Fibroblast of mammary gland (primary cell): ENCODE results near the gene PSG3.
"Not testable (repeated sequence)": the region's sequence is repeated elsewhere in the genome, so short reads cannot be mapped to it uniquely, and the experiment has no call there.

Source experiments
- DNase-seq: peaks from one replicate; pipeline ENCODE4 v3.0.0-alpha.2; 2010; ENCODE audit warnings: low read depth
- H3K4me3 ChIP-seq: 2 replicates; pipeline ENCODE4 v1.5.1; 2011; ENCODE audit warnings: low read depth, mild to moderate bottlenecking, low read length, moderate library complexity; ENCODE audit not compliant: control insufficient read depth
- TF ChIP-seq, protein P1 (sequence below): conservative IDR thresholded peaks from 2 replicates; pipeline ENCODE4 v1.5.1; 2011; ENCODE audit warnings: low read depth, low read length, inconsistent platforms; ENCODE audit not compliant: control insufficient read depth, insufficient read depth

Gene PSG3

GRCh38 chr19:42758667-42759066 lies 18.4 kb upstream of the PSG3 start:
- DNase-seq, H3K4me3 ChIP-seq: not testable (repeated sequence)
- TF ChIP-seq, protein P1, sequence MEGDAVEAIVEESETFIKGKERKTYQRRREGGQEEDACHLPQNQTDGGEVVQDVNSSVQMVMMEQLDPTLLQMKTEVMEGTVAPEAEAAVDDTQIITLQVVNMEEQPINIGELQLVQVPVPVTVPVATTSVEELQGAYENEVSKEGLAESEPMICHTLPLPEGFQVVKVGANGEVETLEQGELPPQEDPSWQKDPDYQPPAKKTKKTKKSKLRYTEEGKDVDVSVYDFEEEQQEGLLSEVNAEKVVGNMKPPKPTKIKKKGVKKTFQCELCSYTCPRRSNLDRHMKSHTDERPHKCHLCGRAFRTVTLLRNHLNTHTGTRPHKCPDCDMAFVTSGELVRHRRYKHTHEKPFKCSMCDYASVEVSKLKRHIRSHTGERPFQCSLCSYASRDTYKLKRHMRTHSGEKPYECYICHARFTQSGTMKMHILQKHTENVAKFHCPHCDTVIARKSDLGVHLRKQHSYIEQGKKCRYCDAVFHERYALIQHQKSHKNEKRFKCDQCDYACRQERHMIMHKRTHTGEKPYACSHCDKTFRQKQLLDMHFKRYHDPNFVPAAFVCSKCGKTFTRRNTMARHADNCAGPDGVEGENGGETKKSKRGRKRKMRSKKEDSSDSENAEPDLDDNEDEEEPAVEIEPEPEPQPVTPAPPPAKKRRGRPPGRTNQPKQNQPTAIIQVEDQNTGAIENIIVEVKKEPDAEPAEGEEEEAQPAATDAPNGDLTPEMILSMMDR, result peak; percentile 12

DNA sequence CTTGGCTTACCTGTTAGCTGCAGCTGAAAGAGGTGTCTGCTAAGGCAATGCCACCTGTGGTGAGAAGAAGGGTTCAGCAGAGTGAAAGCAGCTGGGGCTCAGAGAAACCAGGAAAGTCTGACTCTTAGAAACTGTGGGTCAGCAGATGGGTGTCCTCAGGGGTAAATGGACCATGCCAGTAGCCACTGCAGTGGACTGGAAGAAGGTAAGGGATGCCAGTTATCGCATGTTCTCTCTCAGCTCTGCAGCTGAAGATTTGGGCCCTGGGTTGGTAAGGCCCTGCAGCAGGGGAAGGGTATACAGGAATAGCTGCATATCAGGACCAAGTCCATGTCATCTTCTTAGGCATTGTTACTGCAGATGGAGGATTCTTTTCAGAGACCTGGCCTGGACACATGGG lies 12.0 kb upstream of the PSG3 start:
- H3K4me3 ChIP-seq, DNase-seq: not testable (repeated sequence)

DNA sequence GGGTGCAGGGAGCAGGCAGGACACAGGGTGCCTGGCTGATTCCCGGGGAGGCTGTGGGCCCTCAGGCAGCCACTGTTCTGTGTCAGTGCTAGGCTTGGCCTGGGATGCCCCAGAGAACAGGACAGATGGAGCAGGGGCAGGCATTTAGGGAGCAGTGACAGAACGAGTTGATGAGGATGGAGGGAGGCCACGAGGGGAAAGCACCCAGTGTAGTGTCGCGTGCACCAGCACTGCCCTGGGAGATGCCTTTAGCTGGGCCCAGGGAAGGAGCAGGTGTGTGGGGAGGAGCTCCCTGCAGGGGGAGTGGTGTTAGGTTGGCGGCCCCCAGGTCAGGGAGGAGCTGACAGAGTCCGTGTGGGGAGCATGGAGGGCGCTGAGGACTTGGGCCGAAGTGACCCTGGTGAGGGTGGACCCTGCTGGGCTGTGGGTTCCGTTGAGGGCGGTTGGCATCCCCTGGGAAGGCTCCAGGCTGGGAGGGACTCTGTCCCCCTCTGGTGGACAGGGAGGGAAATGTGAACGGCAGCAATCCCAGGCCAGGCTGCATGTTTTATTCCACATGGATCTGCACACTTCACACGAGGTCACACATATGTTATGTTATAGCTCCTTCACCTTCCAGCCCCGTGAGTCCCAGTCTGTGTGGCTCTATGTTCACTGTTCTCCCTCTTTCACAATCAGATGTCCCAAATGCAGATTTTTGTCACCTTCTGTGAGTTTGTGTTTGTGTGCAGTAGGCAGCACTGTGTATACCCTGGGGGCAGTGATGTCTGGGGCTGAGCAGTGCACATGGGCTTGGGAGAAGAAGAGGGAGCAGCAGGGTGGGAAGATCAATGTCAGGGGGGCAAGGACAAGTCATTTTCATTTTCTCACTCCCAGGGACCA lies 1.7 kb upstream of the PSG3 start:
- TF ChIP-seq, protein P1, result peak; percentile 37
- not testable (repeated sequence) for DNase-seq, H3K4me3 ChIP-seq

DNA sequence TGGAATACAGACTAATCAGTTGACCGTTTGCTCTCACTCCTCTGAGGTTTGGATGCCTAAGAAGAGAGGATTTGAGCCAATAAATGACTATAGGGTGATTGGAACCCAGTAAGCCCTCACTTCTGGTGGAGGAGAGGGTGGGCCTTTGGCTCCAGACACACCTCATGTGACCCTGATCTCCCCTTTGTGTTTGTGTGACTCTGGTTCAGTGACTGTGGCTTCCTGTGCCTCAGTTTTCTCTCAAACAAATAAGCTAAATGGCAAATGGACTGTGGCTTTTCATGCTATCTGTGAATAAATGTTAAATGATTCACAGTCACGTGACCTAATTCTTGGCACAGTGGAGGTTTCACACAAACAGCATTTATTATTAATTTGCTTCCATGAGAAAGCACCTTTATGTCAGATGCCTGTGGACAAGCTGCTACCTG lies 2.7 kb downstream of the PSG3 start:
- DNase-seq, result peak; percentile 50
- H3K4me3 ChIP-seq, result not testable (repeated sequence)

DNA sequence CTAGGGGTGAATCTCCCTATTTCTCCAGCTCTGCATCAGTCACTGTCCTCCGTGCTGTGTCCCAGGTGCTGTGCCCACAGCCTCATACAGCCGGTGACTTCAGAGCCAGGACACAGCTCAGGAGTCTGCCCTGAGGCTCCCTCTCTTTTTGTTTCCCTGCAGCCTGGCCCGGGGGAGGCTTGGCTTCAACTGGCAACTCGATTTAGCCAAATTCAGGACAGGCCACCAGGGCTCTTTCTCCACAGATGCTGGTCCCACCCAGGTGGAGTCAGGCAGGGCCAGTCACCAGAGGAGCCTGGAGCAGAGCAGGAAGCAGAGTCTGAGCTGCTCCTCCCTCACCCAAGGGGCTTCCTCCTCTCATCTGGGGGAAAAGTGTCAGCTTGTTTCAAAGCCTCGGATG lies 11.9 kb downstream of the PSG3 start:
- not testable (repeated sequence) for H3K4me3 ChIP-seq, DNase-seq

DNA sequence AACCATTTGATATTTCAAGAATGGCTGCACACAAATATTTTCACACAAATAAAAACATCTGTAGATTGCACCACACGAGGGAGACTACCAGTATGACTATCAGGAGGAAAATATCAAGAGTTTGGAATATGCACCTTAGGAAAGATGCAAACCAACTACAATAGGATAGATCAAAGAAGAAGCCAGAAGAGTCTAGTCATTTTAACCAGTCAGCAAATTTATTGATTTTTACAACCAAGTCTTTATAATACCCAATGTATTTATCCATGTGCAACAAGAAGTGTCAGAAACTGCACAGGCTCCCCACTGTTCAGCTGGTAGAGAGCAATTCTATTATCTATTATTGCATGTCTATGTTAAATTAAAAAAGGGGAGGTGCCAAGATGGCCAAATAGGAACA lies 26.3 kb downstream of the PSG3 start:
- DNase-seq, H3K4me3 ChIP-seq: not testable (repeated sequence)

GRCh38 chr19:42712753-42713152 lies 27.5 kb downstream of the PSG3 start:
- H3K4me3 ChIP-seq, DNase-seq: not testable (repeated sequence)

DNA sequence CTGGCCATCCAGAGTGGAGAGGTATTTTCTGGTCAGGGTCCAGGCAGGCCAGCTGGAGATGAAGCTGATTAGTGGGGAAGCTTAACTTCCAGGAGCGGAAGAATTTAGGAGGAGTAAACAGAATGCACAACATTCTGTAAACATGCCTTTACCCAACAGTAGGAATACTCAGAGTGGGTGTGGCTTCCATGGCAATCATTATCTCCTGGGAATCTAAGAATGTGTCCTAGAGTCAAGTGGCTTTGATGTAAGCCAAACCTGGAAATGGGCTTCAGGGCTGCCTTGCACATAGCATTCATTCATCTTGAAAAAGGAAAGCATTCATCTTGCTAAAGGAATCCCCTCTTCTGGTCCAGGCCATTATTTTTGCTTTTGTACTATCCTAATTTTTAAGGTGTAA lies 29.3 kb downstream of the PSG3 start:
- DNase-seq, H3K4me3 ChIP-seq: not testable (repeated sequence)

- no peak for DNase-seq
- no peak overlapping the region for H3K4me3 ChIP-seq
- TF ChIP-seq, protein P1, result no peak
Observed at GRCh38 chr19:42697884-42698283, 42.4 kb downstream of the PSG3 start.

GRCh38 chr19:42695811-42696503 lies 44.3 kb downstream of the PSG3 start:
- TF ChIP-seq, protein P1, result no peak
- no peak overlapping the region for H3K4me3 ChIP-seq
- DNase-seq, result no peak
